Measurements from ENCODE around the gene PRKCH.

PRKCH gene

DNA sequence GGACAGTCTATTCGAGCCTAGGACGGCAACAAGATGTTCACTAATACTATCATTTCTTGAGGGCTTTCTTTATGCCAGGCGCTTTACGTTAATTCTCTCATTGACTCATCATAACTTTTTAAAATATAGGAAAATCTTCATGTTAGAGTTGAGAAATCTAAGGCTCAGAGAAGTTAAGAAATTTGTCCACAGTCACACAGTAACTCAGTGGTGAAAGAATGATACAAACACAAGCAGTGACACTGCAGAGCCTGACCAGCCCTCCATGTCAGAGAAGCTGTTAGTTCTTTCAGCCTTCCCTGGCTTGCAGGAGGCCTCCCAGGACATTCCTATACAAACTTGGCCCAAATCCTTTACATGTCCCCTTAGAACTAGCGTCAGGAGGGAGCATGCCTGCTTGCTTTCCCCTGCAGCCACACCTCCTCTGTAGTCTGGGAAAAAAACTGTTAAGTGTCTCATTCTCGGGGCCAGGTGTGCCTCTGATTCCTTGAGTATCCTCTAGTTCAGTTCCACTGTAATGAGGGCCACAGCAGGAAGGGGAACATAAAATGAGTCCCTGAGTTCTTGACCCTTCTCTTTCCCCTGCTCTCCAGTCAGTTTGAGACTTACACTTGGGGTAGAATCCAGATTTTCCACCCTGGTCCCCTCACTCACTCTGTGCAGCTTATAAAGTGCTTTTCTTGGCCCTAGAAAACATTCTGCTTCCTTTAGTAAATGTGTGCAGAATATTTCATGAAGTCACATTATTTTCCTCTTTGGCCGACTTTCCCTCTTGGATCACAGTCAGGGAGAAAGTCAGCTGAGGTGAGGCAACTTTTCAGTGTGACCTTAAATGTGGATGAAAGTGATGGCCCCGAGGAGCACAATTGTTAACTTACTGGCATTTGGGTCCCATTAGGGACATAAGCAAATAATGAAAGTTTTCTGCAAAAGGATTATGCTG, 221.7 kb downstream of the PRKCH start:
- DNase-seq (ENCODE audit: low read depth), result no peak

DNA sequence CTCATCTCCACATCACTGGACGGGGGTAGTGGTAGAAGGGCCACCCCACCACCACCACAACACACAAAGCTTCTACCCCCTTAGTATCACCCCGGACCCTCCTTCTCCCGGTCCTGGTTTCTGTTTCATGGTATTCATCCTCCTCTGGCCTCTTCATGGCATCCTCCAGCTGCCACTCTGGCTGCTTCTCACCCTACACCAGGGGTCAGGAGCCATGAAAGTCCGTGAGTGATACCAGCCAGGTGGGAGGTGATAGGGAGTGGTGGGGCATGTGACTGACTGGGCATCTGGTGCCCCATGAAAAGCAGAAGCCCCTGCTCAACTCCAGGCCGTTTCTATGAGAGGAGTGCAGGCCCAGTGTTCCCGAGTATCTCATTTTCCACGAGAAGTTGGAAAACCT, 222.6 kb downstream of the PRKCH start:
- H3K4me3 ChIP-seq (ENCODE audit: low read length), result no peak overlapping the region
- TF ChIP-seq CTCF (IDR thresholded peaks at IDR 0.05; ENCODE audit: insufficient read depth, low read depth, low read length, missing control alignments), result no peak
- DNase-seq (ENCODE audit: low read depth), result no peak

More for the DNA sequence above, 221.7 kb downstream of the PRKCH start:
- TF ChIP-seq CTCF (IDR thresholded peaks at IDR 0.05; ENCODE audit: insufficient read depth, low read depth, low read length, missing control alignments), result no peak
- H3K4me3 ChIP-seq (ENCODE audit: low read length), result no peak overlapping the region

- H3K4me3 ChIP-seq (ENCODE audit: low read length), result no peak overlapping the region
- no peak for TF ChIP-seq CTCF (IDR thresholded peaks at IDR 0.05; ENCODE audit: insufficient read depth, low read depth, low read length, missing control alignments)
- no peak for DNase-seq (ENCODE audit: low read depth)
These were observed 223.3 kb downstream of the PRKCH start for GRCh38 chr14:61544448-61545330.

DNA sequence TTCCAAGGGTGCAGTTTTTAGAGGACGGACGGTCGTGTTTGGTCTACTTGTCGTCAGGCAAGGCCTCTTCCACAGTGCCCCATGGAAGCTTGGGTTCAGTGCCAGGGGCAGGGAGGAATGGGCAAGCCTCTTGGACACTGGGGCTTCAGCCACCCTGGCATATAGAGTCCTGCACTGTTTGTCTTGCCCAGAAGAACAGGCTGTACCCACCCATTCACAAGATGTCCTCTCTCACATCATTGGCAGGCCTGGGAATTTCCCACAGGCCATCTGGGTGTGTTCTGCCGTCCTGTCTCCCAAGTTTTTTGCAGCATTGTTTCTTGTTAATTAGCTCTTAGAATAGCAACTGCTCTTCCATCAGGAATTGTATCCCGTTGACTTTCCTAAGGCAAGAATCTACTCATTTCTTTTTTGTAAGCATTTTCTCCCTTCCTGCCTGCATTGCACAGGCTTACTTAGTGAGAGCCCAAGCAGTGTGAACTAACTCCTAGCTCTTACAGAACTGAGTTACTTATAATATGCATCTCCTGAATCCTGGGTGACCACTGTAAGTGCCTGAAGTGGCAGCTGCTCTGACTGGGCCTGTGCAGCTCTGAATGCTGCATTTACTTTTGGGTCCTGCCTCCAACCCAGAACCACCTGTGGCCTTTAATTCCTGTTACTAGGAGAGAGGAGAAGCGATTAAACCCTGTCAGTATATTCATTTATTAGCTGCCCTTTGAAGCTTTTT, 224.5 kb downstream of the PRKCH start:
- no peak for DNase-seq (ENCODE audit: low read depth)
- no peak overlapping the region for H3K4me3 ChIP-seq (ENCODE audit: low read length)
- no peak for TF ChIP-seq CTCF (IDR thresholded peaks at IDR 0.05; ENCODE audit: insufficient read depth, low read depth, low read length, missing control alignments)

DNA sequence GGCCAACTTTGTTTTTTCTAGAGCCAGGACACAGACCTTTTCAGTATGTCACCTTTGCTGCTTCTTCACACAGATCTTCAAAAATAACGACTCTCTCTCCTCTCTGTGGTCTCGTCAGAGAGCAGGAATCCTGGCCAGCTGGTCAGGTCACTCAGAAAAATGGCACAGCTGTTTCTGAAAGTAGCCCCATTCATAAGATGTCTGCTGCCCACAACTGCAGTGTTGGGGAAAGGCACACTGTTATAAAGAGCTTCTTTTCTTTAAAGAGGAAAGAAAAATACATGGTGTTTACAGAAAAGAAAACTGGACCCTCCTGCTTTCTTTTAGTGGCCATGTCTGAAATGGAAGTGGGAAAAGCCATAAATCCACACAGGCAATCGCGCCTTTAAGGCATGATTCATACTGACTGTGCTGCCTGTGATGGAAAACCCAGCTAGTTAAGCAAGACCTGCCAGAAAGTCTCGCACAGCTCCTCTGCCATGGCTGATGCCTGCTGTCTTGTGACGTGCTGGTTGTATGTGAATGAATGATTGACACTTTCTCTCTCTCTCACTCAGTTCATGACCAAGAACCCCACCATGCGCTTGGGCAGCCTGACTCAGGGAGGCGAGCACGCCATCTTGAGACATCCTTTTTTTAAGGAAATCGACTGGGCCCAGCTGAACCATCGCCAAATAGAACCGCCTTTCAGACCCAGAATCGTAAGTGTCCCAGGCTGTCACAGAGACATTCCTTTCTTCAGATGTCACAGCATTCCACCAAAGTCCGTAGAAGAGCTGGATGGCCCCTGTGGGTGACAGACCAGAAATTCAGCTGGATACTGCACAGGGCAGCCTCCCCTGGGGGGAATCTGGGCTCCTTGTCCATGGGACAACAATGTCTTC, 226.0 kb downstream of the PRKCH start:
- TF ChIP-seq CTCF (IDR thresholded peaks at IDR 0.05; ENCODE audit: insufficient read depth, low read depth, low read length, missing control alignments), result no peak
- H3K4me3 ChIP-seq (ENCODE audit: low read length), result no peak overlapping the region
- DNase-seq (ENCODE audit: low read depth), result peak; percentile 93

DNA sequence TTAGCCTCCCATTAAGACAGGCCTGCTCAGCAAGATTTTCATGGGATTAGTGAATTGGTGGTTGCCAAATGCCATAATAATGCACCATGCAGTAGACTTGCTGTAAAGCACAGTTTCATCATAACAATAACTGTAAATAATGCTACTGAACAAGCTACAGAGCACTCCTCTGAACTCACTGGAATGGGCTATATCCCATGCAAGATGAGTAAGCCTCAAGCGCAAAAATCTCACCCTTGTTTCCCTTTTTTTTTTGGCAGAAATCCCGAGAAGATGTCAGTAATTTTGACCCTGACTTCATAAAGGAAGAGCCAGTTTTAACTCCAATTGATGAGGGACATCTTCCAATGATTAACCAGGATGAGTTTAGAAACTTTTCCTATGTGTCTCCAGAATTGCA, 228.0 kb downstream of the PRKCH start:
- no peak overlapping the region for H3K4me3 ChIP-seq (ENCODE audit: low read length)
- no peak for TF ChIP-seq CTCF (IDR thresholded peaks at IDR 0.05; ENCODE audit: insufficient read depth, low read depth, low read length, missing control alignments)
- no peak for DNase-seq (ENCODE audit: low read depth)

Measured in epithelial cell of esophagus (primary cell).